Measurements from ENCODE around the gene ANKRD1. TPM values are rescaled to one million over a fixed set of nuclear protein-coding genes. Genes with fewer than 3 reads are reported as not detected.
A peak's percentile ranks its signal among the peaks of the same experiment; 100 is the strongest.

The ANKRD1 gene
- total RNA-seq, 2 donors from 2014 or later, result 20.0 TPM; not detected in 1

DNA sequence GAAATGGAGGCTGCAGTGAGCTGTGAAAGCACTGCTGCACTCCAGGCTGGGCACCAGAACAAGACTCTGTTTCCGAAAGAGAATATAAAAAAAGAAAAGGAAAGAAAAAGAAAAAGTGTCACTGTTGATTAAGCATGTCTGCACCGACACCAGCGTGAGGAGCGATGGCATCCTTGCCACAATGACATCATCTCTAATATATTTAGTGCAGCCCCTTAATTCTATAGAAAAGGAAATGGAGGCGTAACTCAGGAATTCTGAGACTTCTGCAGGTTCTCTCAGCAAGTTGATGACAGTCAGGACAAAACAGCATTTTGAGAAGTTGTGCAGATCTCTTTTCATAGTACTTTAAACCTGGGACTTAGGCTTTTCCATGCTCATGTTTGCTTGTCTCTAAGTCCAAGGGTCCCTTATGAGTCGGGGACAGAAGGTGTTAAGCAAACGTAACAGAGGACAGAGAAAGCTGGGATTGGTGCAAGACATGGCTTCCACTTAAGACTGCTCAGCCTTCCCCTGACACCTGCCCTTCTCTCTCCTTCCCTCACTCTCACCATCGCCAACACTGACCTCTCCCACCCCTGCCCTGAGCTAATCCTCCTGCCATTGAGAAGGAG lies 16.9 kb upstream of the ANKRD1 start:
- intact Hi-C loops (cut with DNase I), result no loop called here
- 84% methylated on average over 8 of the region's 8 CpGs for WGBS
- Histone ChIP-seq H3K9me3 (no peaks in the 10 kb centered on the region), H3K27me3 (replicated peaks; ENCODE audit: insufficient read depth) (no peaks in the 10 kb centered on the region), H3K27ac (no peak overlapping the region), H3K36me3 (no peaks in the 10 kb centered on the region), H3K4me3 (no peak overlapping the region), H3K4me1 (replicated peaks) (no peaks in the 10 kb centered on the region)
- TF ChIP-seq, protein P1, sequence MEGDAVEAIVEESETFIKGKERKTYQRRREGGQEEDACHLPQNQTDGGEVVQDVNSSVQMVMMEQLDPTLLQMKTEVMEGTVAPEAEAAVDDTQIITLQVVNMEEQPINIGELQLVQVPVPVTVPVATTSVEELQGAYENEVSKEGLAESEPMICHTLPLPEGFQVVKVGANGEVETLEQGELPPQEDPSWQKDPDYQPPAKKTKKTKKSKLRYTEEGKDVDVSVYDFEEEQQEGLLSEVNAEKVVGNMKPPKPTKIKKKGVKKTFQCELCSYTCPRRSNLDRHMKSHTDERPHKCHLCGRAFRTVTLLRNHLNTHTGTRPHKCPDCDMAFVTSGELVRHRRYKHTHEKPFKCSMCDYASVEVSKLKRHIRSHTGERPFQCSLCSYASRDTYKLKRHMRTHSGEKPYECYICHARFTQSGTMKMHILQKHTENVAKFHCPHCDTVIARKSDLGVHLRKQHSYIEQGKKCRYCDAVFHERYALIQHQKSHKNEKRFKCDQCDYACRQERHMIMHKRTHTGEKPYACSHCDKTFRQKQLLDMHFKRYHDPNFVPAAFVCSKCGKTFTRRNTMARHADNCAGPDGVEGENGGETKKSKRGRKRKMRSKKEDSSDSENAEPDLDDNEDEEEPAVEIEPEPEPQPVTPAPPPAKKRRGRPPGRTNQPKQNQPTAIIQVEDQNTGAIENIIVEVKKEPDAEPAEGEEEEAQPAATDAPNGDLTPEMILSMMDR (IDR thresholded peaks at IDR 0.05), result no peak
- no peak for TF ChIP-seq POLR2A (IDR thresholded peaks at IDR 0.05)
- no peak for TF ChIP-seq POLR2AphosphoS5 (IDR thresholded peaks at IDR 0.05)
- no peak for DNase-seq (ENCODE audit: low spot score)

DNA sequence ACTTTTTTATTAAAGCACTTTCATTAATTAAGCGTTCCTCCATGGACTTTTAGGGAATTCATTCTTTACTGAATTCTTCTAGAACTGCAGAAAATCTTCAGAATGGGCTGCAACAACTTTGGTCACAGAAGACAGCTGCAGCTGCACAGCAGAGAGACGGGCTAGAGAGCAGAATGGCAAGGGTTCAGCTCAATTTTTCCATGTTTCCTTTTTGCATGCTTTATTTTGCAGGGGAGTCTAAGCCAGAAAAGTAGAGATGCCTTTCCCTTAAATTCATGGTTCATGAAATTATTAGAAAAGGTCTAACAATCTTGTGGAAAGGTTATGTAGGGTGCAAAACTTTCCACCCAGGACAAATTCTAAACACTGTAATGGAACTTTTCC lies 15.4 kb upstream of the ANKRD1 start:
- TF ChIP-seq, protein P1 (IDR thresholded peaks at IDR 0.05), result no peak
- Histone ChIP-seq H3K27ac (no peak overlapping the region), H3K4me1 (replicated peaks) (no peaks in the 10 kb centered on the region), H3K36me3 (no peaks in the 10 kb centered on the region), H3K4me3 (no peak overlapping the region), H3K9me3 (no peaks in the 10 kb centered on the region), H3K27me3 (replicated peaks; ENCODE audit: insufficient read depth) (no peaks in the 10 kb centered on the region)
- 71% methylated on average over 2 of the region's 2 CpGs for WGBS
- no peak for DNase-seq (ENCODE audit: low spot score)
- intact Hi-C loops (cut with DNase I), result no loop called here

DNA sequence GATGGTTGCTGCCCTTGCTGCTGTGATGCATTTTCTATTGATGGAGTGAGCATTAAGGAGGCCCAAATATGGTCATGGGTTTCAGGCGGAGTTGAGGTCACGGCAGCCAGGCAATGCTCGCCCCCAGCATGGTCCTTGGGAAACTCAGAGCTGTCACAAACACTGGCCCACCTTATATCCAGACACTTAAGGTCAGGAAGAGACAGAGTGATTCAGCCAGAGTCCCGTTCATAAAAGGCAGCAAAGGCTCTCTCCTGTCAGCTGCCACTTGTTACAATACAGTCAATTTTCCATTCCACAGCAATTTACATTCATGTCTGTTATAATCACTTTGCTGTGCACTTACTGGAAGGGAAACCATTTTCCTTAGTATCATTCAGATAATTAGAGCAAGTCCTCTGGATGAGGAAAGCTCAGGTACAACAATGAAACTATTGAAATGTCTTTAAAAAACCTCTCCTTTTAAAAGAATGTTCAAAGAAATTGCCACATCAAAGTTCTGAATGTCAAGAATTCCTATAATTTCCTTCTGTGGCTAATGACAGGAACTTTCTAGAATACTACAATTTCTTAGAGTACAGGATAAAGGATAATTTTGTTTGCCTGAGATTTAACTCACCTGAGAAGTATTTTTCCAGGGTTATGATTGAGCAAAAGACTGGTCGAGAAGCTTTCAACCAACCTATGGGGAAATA lies 14.8 kb upstream of the ANKRD1 start:
- Histone ChIP-seq H3K4me1 (replicated peaks) (no peaks in the 10 kb centered on the region), H3K27ac (no peak overlapping the region)
- WGBS, result 76% methylated on average over 5 of the region's 5 CpGs

GRCh38 chr10:90930971-90931871 lies 10.3 kb upstream of the ANKRD1 start:
- no peak for DNase-seq (ENCODE audit: low spot score)
- H3K27ac ChIP-seq, result peak overlapping the region; percentile 20 to 56
- intact Hi-C loops (cut with DNase I), result loop anchor here (5.0 kb wide), 1 partner anchor 36 kb away; no protein-coding TSS in a partner anchor
- no peak overlapping the region for H3K4me3 ChIP-seq
- no peaks in the 10 kb centered on the region for H3K9me3 ChIP-seq
- no peaks in the 10 kb centered on the region for H3K36me3 ChIP-seq
- H3K4me1 ChIP-seq (replicated peaks), result no peaks in the 10 kb centered on the region
- H3K27me3 ChIP-seq (replicated peaks; ENCODE audit: insufficient read depth), result no peaks in the 10 kb centered on the region
- TF ChIP-seq POLR2AphosphoS5 (IDR thresholded peaks at IDR 0.05) (no peak), POLR2A (IDR thresholded peaks at IDR 0.05) (no peak)
- TF ChIP-seq, protein P1 (IDR thresholded peaks at IDR 0.05), result no peak
- 66% methylated on average over 6 of the region's 6 CpGs for WGBS

More for the DNA sequence above, 14.8 kb upstream of the ANKRD1 start:
- TF ChIP-seq POLR2AphosphoS5 (IDR thresholded peaks at IDR 0.05) (no peak), POLR2A (IDR thresholded peaks at IDR 0.05) (no peak)
- TF ChIP-seq, protein P1 (IDR thresholded peaks at IDR 0.05), result no peak
- intact Hi-C loops (cut with DNase I), result no loop called here
- H3K9me3 ChIP-seq, result no peaks in the 10 kb centered on the region
- H3K36me3 ChIP-seq, result no peaks in the 10 kb centered on the region
- no peaks in the 10 kb centered on the region for H3K27me3 ChIP-seq (replicated peaks; ENCODE audit: insufficient read depth)
- no peak overlapping the region for H3K4me3 ChIP-seq
- no peak for DNase-seq (ENCODE audit: low spot score)
